HG02981 (cell line): ENCODE data around the gene EHD2.
"Not testable (repeated sequence)": the region's sequence is repeated elsewhere in the genome, so short reads cannot be mapped to it uniquely, and the experiment has no call there.

Source experiments
- ATAC-seq: cut with Tn5 transposase; IDR thresholded peaks from one replicate; pipeline ENCODE4 v1.9.1; 2021; ENCODE audit warnings: mild to moderate bottlenecking, moderate library complexity; ENCODE audit not compliant: unreplicated experiment

EHD2 gene, protein sequence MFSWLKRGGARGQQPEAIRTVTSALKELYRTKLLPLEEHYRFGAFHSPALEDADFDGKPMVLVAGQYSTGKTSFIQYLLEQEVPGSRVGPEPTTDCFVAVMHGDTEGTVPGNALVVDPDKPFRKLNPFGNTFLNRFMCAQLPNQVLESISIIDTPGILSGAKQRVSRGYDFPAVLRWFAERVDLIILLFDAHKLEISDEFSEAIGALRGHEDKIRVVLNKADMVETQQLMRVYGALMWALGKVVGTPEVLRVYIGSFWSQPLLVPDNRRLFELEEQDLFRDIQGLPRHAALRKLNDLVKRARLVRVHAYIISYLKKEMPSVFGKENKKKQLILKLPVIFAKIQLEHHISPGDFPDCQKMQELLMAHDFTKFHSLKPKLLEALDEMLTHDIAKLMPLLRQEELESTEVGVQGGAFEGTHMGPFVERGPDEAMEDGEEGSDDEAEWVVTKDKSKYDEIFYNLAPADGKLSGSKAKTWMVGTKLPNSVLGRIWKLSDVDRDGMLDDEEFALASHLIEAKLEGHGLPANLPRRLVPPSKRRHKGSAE

DNA sequence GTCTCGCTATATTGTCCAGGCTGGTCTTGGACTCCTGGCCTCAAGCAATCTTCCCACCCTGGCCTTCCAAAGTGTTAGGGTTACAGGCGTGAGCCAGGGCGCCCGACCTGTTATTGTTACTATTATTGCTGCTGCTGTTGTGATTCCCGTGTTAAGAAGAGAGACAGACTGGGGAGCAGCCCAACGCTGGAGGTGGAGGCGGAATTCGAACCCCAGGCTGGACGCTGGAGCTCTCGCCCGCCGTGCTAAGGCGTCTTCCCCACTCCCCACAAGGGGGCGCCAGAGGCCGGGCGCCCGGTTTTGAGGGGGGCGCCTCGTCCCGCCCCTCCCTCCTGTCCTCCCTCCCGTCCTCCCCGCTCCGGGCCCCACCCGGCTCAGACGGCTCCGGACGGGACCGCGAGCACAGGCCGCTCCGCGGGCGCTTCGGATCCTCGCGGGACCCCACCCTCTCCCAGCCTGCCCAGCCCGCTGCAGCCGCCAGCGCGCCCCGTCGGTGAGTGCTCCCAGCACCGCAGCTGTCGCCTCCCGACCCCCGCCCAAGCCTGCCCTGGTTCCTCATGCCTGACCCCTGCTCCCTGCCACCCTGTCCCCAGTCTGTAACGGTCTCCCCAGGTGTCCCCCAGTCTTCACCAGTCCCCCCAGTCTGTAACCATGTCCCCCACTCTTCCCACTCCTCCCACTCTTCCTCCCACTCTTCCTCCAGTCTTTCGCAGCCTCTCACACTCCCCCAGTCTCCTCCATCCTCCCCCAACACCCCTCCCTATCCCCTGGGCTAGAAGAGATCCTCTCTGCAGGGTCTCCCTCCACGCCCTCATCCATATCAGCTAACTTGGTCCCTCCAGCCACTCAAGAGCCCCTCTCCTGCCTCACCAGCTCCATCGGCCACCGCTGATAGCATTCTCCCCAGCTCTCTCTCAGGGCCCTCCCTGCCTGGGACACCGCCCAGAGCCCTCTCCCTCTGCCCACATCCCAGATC lies at the start of gene EHD2:
TSS of gene EHD2 (plus strand) at position 377 of the 976 bp plus-strand sequence. CDS start 3,191 bp downstream, outside the sequence.
- ATAC-seq = no peak

DNA sequence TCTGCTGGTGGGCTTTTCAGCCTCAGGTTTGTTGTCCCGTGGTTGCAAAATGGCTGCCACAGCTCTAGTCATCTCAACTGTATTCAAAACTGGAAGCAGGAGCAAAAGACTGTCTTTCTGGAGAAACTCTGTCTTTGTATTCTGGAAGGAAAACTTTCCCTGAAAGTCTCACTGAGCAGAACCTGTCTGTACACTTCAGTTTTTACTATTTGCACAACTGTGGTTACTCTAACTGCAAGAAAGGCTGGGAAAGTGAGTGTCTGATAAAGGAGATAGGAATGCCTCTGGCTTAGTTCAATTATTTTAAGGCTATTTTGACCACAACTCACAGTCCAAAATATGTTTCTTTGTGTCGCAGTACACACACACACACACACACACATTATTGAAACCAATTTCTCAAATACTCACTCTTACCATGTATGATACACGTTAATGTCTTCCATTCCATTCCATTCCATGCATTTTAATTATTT lies 49.7 kb upstream of the EHD2 start:
- ATAC-seq = no peak

DNA sequence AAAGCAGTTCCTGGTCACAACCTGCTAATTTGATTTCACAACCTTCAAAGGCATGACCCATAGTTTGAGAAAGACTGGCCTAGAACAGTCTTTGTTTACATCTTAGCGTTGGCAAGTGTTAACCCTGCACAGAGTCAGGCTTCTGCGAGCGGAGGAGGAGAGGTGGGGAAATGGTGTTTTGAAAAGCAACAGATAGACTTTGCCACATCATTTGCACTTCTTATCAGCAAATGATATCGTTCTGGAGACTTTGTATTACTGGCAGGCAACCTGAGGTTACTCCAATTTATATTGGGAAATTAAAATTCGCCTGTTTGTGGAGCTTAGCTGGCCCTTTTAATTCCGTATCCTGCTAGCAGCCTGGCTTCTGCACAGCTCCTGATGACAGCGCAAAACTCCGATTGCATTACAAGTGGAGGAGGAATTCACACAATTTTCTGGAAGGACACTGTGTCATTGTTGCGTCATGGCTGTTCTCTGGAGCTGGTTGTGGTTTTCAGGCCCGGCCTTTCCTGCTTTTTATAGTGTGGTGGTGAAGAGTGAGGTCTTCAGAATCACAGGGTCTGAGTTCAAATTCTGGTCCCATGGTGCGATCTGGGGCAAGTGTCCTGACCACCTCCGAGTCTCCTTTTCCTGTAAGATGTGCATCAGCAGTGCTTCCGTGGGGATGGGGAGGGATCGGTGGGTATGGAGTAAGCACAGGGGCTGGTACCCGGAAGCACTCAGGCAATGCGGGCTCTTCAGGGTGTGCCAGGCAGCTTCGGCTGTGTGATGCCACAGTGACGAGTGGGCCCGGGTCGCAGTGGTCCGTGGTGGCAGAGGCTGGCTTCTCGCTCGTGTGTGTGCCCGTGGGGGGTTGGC lies 49.1 kb upstream of the EHD2 start:
- ATAC-seq = no peak

DNA sequence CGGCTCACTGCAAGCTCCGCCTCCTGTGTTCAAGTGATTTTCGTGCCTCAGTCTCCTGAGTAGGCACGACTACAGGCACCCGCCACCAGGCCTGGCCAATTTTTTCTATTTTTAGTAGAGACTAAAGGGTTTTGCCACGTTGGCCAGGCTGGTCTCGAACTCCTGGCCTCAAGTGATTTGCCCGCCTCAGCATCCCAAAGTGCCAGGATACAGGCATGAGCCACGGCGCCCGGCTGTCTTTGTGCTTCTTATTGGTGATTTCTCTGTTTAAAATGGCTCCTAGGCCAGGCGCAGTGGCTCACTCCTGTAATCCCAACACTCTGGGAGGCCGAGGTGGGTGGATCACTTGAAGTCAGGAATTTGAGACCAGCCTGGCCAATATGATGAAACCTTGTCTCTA lies 44.7 kb upstream of the EHD2 start:
- not testable (repeated sequence) for ATAC-seq

DNA sequence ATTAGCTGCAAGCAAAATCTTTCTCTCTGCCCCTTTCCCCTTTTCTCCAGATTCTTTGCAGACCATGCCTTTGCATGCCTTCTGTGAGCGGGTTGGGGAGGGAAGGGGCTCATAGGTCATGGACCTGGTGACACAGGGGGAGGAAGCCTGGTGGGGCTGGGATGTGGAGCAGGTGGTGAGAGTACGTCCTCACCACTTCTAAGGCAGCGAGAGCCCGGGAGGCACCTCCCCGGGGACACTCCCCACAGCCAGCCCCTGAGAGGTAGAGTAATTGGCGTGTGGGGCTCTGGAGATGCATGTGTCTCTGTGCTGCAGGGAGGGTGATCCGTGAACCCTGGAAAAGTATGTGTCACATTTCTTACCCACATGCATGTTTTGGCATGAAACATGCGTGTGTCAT lies 42.5 kb upstream of the EHD2 start:
- ATAC-seq = no peak

DNA sequence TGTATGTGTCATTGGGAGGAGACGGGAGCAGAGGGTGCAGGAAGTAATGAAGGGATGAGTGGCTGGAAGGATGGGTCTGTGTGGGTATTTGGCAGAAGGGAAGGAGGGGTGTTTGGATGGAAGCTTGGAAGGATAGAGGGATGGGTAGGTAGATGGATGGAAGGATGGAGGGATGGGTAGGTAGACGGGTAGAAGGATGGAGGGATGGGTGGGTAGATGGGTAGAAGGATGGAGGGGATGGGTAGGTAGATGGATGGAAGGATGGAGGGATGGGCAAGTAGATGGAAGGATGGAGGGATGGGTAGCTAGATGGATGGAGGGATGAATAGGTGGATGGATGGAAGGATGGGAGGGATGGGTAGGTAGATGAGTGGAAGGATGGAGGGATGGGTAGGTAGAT lies 41.7 kb upstream of the EHD2 start:
- ATAC-seq = no peak

DNA sequence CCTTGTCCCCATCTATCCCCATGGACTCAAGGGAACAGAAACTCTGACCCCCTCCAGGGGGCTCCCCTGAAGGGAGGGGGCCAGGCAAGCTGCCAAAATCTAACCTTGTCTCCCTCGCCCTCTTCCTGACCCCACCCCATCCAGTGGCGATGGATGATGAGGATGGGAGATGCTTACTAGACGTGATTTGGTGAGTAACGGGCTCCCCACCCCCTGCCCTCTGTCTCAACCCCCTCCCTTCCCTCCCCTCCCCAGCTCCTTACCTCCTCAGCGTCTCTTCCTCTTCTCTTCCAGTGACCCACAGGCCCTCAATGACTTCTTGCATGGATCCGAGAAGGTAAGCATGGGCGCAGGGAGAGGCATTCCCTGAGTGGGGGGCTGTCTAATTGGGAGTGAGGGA lies 39.8 kb upstream of the EHD2 start:
- no peak for ATAC-seq

DNA sequence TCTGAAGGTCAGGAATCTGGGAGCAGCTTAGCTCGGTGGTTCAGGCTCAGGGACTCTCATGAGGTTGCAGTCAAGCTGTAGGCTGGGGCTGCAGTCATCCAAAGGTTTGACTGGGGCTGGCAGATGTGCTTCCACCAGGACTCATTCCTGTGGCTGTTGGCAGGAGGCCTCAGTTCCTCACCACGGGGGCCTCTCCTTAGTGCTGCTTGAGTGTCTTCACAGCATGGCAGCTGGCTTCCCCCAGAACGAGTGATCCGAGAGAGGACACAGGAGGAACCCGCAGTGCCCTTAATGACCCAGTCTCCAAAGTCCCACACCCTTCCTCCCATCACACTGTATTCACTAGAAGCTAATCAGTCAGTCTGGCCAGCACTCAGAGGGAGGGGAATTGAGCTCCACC lies 38.7 kb upstream of the EHD2 start:
- ATAC-seq = no peak

DNA sequence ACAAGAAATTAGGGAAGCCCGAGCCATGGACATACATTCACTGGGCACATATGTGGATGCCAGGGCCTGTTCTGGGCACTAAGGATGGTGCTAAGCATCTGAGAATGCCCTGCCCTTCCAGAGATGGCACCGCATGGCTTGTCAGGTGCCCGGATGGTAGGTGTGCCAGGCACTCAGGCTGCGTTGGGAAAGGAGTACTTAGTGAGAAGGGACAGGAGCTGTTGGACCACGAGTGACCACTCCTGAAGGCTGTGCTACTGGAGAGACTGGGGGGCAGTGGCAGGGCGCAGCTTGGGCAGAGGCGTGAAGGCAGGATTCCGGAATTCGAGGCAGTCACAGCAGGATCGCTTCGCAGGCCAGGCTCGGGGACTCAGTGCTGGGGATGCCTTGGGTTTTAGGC lies 38.0 kb upstream of the EHD2 start:
- ATAC-seq = no peak

DNA sequence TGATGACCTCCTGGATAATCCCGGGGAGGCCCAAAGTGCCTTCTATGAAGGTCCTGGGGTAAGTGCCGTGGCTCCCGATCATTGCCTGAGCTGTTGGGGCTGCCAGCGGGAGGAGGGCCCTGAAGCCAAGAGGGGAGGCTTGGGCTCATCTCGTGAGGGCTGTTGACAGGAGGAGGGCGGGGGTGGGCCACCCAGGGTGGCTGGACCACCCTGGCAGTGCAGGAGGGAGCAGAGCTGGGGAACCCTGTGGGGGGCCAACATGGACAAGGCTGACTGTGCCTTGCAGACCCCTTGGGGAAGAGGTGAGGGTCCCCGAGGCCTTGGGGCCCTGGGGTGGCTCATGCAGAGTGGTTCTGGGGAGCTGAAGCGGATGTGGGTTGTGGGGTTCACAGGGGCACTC lies 37.4 kb upstream of the EHD2 start:
- ATAC-seq = no peak

DNA sequence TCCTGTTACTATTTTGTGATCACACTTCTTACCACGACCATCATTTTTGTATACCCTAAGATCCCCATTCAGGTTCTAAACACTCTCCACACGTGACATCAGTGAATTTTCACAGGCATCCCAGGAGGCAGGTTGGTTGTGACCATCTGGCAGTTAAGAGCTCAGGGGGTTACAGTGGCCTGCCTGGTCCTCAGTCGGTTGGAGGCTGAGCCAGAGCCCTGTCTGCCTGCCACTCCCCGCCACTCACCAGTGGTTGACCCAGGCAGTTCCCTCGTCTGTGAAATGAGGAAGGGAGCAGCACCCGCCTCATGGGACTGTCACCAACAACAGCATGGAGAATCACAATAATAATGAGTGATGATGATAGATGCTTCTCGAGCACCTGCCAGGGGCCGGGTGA lies 36.4 kb upstream of the EHD2 start:
- ATAC-seq = no peak

DNA sequence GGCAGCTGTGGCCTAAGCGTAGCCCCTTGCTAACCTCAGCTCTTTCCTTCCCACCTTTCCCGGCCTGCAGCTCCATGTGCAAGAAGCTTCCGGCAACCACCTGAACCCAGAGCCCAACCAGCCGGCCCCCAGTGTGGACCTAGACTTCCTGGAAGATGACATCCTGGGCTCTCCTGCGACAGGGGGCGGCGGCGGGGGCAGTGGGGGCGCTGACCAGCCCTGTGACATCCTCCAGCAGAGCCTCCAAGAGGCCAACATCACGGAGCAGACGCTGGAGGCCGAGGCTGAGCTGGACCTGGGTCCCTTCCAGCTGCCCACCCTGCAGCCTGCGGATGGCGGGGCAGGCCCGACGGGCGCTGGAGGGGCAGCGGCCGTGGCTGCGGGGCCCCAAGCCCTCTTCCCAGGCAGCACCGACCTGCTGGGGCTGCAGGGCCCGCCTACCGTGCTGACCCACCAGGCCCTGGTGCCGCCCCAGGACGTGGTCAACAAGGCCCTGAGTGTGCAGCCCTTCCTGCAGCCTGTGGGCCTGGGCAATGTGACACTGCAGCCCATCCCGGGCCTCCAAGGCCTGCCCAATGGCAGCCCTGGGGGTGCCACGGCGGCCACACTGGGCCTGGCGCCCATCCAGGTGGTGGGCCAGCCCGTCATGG lies 33.8 kb upstream of the EHD2 start:
- no peak for ATAC-seq

DNA sequence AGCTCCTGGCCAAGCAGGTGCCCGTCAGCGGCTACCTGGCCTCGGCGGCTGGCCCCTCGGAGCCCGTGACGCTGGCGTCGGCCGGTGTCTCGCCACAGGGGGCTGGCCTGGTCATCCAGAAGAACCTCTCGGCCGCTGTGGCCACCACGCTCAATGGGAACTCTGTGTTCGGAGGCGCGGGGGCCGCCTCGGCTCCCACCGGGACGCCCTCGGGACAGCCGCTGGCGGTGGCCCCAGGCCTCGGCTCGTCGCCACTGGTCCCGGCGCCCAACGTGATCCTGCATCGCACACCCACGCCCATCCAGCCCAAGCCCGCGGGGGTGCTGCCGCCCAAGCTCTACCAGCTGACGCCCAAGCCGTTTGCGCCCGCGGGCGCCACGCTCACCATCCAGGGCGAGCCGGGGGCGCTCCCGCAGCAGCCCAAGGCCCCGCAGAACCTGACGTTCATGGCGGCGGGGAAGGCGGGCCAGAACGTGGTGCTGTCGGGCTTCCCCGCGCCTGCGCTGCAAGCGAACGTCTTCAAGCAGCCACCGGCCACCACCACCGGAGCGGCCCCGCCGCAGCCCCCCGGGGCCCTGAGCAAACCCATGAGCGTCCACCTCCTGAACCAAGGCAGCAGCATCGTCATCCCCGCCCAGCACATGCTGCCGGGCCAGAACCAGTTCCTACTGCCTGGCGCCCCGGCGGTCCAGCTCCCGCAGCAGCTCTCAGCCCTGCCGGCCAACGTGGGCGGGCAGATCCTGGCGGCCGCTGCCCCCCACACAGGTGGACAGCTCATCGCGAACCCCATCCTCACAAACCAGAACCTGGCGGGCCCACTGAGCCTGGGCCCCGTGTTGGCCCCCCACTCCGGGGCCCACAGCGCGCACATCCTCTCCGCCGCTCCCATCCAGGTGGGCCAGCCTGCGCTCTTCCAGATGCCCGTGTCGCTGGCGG lies 33.0 kb upstream of the EHD2 start:
- ATAC-seq = no peak

DNA sequence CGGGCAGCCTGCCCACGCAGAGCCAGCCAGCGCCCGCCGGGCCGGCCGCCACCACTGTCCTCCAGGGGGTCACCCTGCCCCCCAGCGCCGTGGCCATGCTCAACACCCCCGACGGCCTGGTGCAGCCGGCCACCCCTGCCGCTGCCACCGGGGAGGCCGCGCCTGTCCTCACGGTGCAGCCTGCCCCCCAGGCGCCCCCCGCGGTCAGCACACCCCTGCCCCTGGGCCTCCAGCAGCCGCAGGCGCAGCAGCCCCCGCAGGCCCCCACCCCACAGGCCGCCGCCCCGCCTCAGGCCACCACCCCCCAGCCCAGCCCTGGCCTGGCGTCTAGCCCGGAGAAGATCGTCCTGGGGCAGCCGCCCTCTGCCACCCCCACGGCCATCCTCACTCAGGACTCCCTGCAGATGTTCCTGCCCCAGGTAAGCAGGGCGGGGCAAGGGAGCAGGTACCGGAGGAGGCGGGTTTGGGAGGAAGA lies 32.3 kb upstream of the EHD2 start:
- ATAC-seq = no peak

DNA sequence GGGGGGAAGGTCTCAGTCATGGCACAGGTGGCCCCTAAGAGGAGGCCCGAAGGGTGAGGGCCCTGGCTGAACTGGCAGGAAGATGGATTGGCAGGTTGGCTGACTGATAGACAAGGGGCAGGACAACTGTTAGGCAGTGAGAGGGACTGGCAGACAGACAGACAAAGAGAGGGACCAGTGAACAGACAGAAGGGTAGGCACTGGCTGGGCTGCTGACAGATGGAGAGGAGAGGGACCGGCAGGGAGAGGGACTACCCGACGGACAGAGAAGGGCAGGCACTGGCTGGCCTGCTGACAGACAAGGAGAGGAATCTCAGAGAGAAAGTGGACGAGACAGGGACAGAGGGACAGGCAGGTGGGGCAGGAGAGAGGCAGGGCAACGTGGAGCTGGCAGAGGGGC lies 31.8 kb upstream of the EHD2 start:
- no peak for ATAC-seq

DNA sequence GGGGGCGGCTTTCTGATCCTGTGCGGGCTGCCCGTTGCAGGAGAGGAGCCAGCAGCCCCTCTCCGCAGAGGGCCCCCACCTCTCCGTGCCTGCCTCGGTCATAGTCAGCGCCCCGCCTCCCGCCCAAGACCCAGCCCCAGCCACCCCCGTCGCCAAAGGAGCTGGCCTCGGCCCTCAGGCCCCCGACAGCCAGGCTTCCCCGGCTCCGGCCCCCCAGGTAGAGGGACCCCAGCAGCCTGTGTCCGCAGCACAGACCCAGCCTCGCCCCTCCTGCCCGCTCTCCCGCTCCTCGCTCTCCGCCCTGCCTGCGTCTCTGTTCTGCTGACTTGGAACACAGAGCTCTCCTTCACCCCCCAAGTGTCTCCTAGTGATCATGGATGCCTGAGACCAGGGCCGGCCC lies 31.3 kb upstream of the EHD2 start:
- ATAC-seq = no peak

DNA sequence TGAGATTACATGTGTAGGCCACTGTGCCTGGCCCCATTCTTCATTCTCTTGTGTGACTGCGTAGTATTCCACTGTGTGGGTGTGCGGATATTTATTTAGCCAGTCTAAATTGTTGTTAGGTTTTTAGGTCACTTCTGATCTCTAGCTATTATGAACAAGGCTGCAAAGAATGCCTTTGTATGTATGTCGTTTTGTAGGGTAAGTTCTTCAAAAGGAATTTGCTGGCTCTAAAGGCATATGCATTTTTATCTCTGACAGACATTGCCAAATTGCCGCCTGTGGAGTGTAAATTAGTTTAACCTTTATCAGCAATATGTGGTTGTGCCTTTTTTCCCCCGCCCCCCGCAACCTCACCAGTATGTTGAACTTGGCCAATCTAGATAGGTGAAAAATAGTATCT lies 30.3 kb upstream of the EHD2 start:
- ATAC-seq = no peak

DNA sequence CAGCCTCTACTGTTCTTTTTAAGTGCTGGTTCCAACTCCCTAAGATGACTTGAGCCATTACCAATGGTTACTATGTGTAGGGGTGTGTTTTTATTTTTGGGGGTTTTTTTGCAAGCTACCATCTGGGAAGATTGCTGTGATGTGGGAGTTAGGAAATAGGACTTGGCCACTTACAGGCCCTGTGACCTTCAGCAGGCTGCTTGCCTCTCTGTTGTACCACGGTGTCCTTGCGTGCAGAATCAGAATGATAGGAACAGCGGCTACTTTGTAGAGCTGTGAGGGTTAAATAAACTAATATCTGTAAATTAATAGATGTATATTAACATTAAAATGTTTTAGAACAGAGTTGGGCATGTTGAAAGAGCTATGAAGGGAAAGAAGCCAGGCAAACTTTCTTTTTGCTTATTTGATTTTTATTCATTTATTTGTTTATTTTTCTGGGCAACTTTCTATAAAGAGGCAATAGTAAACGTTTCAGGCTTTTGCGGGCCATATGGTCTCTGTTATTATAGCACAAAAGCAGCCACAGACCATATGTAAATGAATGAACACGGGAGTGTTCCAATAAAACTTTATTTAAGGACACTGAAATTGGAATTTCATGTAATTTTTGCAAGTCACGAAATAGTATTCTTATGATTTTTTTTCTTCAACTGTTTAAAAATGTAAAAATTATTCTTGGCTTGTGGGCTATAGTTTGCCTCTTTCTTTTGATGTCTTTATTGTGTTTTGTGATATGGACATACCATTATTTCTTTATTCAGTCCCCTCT lies 26.4 kb upstream of the EHD2 start:
- ATAC-seq = no peak
